Measurements from ENCODE around the gene YTHDF1. TPM values are rescaled to one million over a fixed set of nuclear protein-coding genes. Genes with fewer than 3 reads are reported as not detected.

Gene YTHDF1
- polyA plus RNA-seq, 1 donor: 25.2 TPM

- no peak for DNase-seq (ENCODE audit: low read depth)
These were observed 29.8 kb downstream of the YTHDF1 start for GRCh38 chr20:63186084-63186483.

- no peak for DNase-seq (ENCODE audit: low read depth)
These were observed 30.6 kb downstream of the YTHDF1 start for GRCh38 chr20:63185215-63185796.

GRCh38 chr20:63183422-63184146 is 32.3 kb downstream of the YTHDF1 start:
- DNase-seq (ENCODE audit: low read depth): no peak

DNA sequence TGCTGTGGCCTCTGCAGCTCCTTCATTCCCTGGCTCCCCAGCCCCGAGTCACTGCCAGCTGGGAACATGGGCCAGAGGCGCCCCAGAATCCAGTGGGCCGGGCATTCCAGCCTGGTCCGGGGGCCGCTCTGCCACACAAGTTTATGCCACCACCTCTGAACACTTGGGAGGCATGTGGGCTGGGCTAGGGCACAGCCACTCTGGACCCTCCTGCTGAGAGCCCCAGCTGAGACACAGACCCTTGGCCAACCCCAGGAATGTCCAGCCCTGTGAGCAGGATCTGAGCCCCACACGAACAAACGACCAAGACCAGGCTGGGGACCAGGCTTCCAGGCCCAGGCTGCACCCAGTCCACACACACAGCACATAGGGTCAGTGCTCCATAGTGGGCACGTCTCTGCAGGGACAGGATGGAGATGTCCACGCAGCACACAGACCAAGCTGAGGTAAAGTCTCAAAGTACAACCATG is 33.0 kb downstream of the YTHDF1 start:
- no peak for DNase-seq (ENCODE audit: low read depth)

DNA sequence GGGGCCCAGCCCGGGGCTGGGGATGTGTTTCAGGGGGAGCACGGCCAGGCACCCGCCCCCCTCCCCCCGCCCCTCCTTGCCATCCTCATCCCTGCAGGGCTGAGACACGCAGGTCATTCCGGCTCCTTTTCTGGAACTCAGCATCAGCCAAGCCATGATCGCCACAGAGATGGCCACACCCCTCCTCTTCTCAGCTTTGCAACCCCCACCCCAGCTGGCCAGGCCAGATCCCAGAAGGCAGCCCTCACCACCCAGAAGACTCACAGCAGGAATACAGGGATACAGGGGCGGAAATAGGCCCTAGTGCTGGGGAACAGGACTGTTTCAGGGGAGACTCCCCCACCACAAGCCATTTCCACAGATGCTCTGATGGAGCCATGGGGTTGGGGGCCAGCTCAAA is 33.5 kb downstream of the YTHDF1 start:
- no peak for DNase-seq (ENCODE audit: low read depth)

DNA sequence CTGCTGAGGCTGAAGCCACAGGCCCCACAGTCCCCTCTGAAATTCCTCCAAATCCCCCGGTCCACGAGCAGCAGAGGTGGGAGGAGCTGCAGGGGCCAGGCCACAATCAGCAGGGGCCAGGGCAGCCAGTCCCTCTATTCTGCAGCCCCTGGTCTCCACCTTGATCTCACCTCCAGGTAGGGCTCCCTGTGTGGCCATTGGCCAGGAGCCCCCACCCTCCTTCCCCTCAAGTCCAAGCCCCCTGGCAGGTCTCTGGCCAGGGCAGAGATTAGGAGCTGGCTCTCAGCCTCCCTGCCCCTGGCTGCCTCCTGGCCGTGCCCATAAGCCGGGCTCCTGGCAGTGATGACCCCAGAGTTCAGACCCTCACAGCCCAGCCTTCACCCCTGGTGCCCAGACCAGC is 34.7 kb downstream of the YTHDF1 start:
- DNase-seq (ENCODE audit: low read depth): no peak

GRCh38 chr20:63180569-63181185 is 35.3 kb downstream of the YTHDF1 start:
- no peak for DNase-seq (ENCODE audit: low read depth)

DNA sequence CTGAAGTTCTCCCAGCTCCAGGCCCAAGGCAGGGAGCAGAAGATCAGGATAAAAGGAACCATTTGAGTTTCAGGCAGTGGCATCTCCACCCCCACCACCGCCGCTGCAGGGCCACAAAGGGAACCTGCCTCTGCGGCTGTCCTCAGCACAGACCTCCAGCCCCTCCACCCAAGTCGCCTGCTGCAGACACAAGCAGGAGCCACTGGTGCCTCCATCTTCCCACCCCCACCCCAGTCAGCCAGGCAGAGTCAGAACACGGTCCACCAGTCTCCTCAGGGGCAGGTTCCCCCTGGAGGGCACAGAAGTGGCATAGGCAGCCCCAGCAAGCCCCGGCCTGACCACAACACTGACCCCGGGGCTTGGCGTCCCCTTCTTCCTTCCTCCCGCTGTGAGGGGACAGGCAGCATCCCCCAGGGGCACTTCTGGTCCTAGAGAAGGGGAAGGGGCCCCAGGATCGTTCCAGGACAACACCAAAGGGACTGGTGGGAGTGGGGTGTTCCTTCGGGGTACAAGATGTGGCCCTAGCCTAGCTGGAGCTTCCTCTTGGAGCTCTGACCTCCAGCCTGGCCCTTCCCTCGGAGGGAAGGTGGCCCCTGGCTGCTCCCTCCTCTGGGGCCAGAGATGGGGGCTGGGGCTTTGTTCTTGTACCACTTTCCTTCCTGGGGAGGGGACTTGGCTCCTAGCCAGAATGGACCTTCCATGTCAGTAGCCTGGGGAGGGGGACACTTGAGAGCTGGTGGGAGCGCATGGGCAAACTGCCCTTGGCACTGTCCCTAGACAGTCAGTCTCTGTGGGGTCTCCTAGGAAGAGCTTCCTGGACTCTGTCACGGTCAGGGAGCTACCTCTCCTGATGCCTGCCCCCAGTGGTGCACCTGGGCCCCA is 36.0 kb downstream of the YTHDF1 start:
- DNase-seq (ENCODE audit: low read depth): no peak

GRCh38 chr20:63178889-63179686 is 36.8 kb downstream of the YTHDF1 start:
- DNase-seq (ENCODE audit: low read depth): no peak

GRCh38 chr20:63178446-63178820 is 37.5 kb downstream of the YTHDF1 start:
- no peak for DNase-seq (ENCODE audit: low read depth)

DNA sequence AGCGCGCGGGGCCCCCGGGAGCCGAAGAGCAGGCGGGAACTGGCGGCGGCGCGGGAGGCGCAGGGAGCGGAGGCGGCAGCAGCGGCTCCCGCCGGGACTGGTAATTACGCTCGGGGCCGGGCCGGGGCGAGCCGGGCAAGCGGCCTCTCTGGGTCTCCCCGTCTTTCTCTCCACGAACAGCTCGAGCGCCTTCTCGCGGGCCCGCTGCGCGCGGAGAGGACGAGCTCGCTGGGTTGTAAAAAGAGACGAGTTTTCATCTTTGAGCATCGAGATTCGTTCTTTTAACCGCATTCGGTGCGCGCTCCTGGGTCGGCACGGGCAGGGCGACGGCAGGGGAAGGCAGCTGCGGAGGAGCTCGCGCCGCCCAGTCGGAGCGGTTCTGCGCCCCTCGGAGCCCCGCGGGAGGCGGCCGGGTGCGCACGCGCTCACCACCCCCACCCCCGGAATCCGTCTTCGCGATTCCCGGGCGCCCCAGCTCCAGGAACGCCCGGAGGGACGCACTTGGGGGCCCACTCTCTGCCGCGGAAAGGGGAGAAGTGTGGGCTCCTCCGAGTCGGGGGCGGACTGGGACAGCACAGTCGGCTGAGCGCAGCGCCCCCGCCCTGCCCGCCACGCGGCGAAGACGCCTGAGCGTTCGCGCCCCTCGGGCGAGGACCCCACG is 38.0 kb downstream of the YTHDF1 start:
- DNase-seq (ENCODE audit: low read depth): no peak

DNA sequence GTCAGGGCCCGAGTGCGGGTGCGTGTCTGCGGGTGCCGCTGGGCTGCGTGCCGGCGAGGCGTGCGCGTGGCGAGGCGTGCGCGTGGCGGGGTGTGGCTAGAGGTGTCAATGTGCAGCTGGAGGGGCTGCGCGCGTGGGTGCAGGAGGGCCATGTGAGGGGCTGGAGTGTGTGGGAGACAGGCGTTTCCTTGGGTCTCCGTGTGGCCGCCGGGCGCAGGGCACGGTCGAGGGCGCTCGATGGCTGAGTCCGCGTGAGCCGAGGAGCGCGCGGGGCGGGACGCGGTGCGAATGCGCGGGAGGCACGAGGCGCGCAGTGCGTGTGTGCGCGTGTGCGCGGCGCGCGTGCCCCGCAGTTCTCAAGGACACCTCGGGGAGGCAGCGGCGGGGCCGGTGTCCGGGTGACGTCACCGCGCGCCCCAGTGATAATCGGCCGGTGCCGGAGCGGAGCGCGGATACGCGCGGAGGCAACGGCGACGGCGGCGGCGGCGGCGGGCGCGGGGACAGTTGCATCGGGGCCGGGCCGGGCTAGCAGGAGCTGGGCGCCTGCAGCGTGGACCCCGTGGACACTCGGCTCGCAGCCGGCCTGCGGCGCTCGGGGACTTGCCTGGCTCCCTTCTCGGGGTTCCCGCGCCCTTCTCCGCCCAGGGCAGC is 38.7 kb downstream of the YTHDF1 start:
- no peak for DNase-seq (ENCODE audit: low read depth)

GRCh38 chr20:63176427-63177133 is 39.4 kb downstream of the YTHDF1 start:
- DNase-seq (ENCODE audit: low read depth): no peak

- no peak for DNase-seq (ENCODE audit: low read depth)
These were observed 39.9 kb downstream of the YTHDF1 start for GRCh38 chr20:63176034-63176426.

DNA sequence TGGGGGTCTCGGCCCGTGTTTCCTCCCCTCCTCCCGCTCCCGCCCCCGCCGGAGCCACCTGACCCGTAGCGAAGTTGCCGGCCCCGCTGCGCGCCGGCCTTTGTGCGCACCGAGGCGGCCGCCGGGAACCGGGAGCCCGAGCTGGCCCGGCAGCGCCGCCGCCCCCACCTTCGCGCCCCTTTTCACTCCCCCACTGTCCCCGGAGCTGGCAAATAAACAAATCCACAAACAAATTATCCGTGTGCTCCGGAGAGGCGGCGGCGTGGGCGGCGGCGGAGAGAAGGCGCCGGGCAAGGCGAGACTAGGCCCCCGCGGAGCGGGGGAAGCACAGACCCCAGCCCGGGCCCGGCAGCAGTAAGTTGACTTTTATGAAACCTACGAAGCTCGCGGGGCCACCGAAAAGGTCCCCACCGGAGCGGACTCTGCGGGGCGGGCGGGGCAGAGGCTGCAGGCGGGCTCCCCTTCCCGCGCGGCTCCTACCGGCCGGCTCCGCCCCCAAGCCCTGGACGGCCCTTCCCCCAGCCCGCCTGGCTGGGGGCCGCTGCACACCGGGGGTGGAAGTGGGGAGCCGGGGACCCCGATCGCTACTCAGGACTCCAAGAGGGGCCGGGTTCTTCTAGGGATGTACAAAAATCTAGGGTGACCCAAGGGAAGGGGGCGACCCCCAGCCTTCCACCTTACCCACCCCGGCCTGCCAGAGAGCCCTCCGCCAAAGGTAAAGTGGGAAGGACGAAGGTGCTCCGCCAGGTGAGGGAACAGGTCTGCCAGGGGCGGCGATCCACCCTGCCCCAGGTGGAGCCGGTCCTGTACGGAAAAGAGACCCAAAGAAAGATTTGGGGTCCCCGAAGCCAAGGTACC is 40.7 kb downstream of the YTHDF1 start:
- no peak for DNase-seq (ENCODE audit: low read depth)

DNA sequence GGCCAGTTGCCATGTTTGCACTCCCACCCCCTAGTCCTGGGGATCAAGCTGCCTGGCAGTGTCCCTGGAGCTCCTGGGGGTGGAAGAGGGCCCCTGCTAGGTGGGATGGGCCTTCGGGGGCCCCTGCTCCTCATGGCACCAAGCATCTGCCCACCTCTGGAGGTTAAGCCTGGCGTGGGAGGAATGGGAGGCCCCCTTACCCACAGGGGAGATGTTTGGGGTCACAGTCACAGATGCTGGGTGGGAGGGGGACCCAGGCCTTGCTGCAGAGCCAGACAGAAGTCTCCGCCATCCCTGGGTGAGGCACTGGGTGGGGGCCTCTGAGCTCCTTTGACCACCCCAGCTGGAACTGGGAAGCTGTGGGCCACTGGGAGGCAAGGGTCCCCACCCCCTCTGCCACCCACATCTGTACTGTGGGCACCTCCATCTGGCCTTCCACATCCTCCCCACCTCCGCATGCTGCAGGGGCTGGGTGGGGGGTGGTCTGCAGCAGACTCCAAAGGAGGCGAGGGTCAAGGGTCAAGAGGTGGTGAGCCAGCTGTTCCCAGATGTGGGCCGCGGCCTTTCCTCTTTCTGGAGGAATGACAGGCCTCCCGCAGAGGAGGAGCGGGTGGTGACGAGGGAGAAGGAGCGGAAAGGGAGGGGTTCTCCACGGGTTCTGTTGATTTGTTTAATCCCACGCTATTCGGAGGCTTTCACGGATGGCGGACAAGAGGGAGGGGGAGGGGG is 41.5 kb downstream of the YTHDF1 start:
- no peak for DNase-seq (ENCODE audit: low read depth)

DNA sequence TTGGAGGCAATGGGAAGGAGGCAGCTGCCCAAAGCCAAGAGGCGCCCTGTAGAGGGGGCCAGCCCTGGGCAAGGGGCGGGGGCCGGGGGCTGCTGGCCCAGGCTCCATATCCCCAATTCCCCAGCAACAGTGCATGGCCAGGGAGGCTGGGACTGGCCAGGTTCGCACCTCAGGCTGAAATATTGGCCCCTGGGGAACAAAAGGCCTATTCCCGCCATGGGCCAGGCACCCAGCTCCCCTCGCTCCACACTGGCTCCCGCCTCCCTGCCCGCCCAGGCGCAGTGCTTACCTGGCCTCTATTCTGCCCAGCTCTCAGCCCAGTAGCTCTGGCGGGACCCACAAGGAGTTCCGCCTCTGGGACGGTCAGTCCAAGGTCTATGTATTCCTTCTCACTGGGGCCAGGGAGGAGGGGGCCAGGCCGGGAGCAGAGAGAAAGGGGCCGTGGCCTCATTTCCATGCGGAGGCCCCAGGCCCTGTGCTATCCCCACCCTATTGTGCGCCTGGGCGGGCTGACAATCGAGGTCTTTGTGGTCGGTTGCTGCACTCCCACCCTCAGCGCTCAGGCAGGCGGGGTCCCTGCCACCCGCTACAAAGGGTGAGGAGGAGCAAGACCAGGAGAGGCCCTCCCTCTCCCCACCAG is 42.3 kb downstream of the YTHDF1 start:
- DNase-seq (ENCODE audit: low read depth): no peak
